Bronchial epithelial cell (primary cell): ENCODE measurements around the gene RAB11FIP4. TPM values are rescaled to one million over a fixed set of nuclear protein-coding genes. Genes with fewer than 3 reads are reported as not detected.
"Not testable (repeated sequence)": the region's sequence is repeated elsewhere in the genome, so short reads cannot be mapped to it uniquely, and the experiment has no call there.

Experiments
- DNase-seq: peaks from one replicate; pipeline ENCODE4 v3.0.0-alpha.2; 2010; ENCODE audit warnings: low read depth
- FAIRE-seq: peaks from 2 replicates; lab custom pipeline; 2011; peaks lifted over from hg19 to GRCh38; lab: Jason Lieb, UNC
- H3K27me3 ChIP-seq: 2 replicates; pipeline ENCODE4 v1.5.1; 2011; ENCODE audit warnings: low read length; ENCODE audit not compliant: control insufficient read depth, insufficient read depth
- H3K36me3 ChIP-seq: 2 replicates; pipeline ENCODE4 v1.5.1; 2011; ENCODE audit warnings: low read length; ENCODE audit not compliant: control insufficient read depth, insufficient read depth
- H3K4me3 ChIP-seq: 2 replicates; pipeline ENCODE4 v1.5.1; 2011; ENCODE audit warnings: mild to moderate bottlenecking, low read depth, low read length, control low read depth
- CTCF ChIP-seq: IDR thresholded peaks from 2 replicates; pipeline ENCODE4 v1.5.1; 2011; ENCODE audit warnings: mild to moderate bottlenecking, moderate library complexity, low read length, control low read depth, inconsistent platforms; ENCODE audit not compliant: insufficient read depth, severe bottlenecking
- total RNA-seq: library from RNA; depleted of rRNA; stranded (reverse); fragments of >200 nt; gene quantifications from 2 replicates; pipeline ENCODE4 v1.2.1, GENCODE V29; 2014

The RAB11FIP4 gene
- total RNA-seq, 1 donor from 2014 or later = 17.6 TPM

GRCh38 chr17:31435581-31435980, 44.1 kb downstream of the RAB11FIP4 start:
- Histone ChIP-seq H3K4me3 (no peak overlapping the region), H3K36me3 (no peaks in the 10 kb centered on the region), H3K27me3 (peaks cover 2% of the 10 kb centered on the region)
- DNase-seq (no peak), FAIRE-seq (no peak)
- no peak for TF ChIP-seq CTCF

GRCh38 chr17:31437720-31438400, 46.4 kb downstream of the RAB11FIP4 start:
- FAIRE-seq (no peak), DNase-seq (no peak)
- TF ChIP-seq CTCF = no peak
- no peaks in the 10 kb centered on the region for H3K36me3 ChIP-seq
- H3K27me3 ChIP-seq = peaks cover 2% of the 10 kb centered on the region
- H3K4me3 ChIP-seq = no peak overlapping the region

- H3K36me3 ChIP-seq = no peaks in the 10 kb centered on the region
- DNase-seq (no peak), FAIRE-seq (no peak)
- no peaks in the 10 kb centered on the region for H3K27me3 ChIP-seq
- no peak for TF ChIP-seq CTCF
- no peak overlapping the region for H3K4me3 ChIP-seq
These were observed 48.2 kb downstream of the RAB11FIP4 start for GRCh38 chr17:31439716-31440115.

- TF ChIP-seq CTCF = no peak
- no peak overlapping the region for H3K4me3 ChIP-seq
- DNase-seq (no peak), FAIRE-seq (no peak)
- H3K36me3 ChIP-seq = no peaks in the 10 kb centered on the region
- no peaks in the 10 kb centered on the region for H3K27me3 ChIP-seq
These were observed 50.8 kb downstream of the RAB11FIP4 start for GRCh38 chr17:31442276-31442675.

- H3K27me3 ChIP-seq, H3K4me3 ChIP-seq, H3K36me3 ChIP-seq, FAIRE-seq, DNase-seq: not testable (repeated sequence)
These were observed 51.4 kb downstream of the RAB11FIP4 start for GRCh38 chr17:31442856-31443255.

- Histone ChIP-seq H3K4me3 (no peak overlapping the region), H3K36me3 (no peaks in the 10 kb centered on the region), H3K27me3 (no peaks in the 10 kb centered on the region)
- no peak for TF ChIP-seq CTCF
- FAIRE-seq (no peak), DNase-seq (no peak)
These were observed 51.9 kb downstream of the RAB11FIP4 start for GRCh38 chr17:31443386-31443785.
